H9 (cell line): ENCODE data around the gene STON2. TPM values are rescaled to one million over a fixed set of nuclear protein-coding genes. Genes with fewer than 3 reads are reported as not detected.

Experiments
- DNase-seq: peaks from one replicate; pipeline ENCODE4 v3.0.0-alpha.2; 2017
- H2AFZ ChIP-seq: one replicate; pipeline ENCODE4 v1.6.1; 2013; ENCODE audit warnings: mild to moderate bottlenecking, low read length, control low read depth, moderate library complexity
- H2AK5ac ChIP-seq: 2 replicates; pipeline ENCODE4 v1.6.1; 2013; ENCODE audit warnings: low read length, control low read depth, mixed read lengths; ENCODE audit not compliant: insufficient read length
- H2BK120ac ChIP-seq: one replicate; pipeline ENCODE4 v1.6.1; 2013; ENCODE audit warnings: low read depth, mild to moderate bottlenecking, low read length, control low read depth, inconsistent platforms; ENCODE audit not compliant: poor library complexity, severe bottlenecking
- H2BK12ac ChIP-seq: 2 replicates; pipeline ENCODE4 v1.6.1; 2013; ENCODE audit warnings: low read length, control low read depth, mixed read lengths, low read depth; ENCODE audit not compliant: insufficient read length
- H2BK15ac ChIP-seq: 2 replicates; pipeline ENCODE4 v1.6.1; 2013; ENCODE audit warnings: low read depth, low read length, control low read depth
- H2BK20ac ChIP-seq: one replicate; pipeline ENCODE4 v1.6.1; 2013; ENCODE audit warnings: low read depth, mild to moderate bottlenecking, low read length, control low read depth, inconsistent platforms; ENCODE audit not compliant: poor library complexity, severe bottlenecking
- H2BK5ac ChIP-seq: 2 replicates; pipeline ENCODE4 v1.6.1; 2013; ENCODE audit warnings: low read length, control low read depth, mixed read lengths; ENCODE audit not compliant: insufficient read length
- H3K14ac ChIP-seq: 2 replicates; pipeline ENCODE4 v1.6.1; 2013; ENCODE audit warnings: low read length, control low read depth; ENCODE audit not compliant: insufficient read depth
- H3K18ac ChIP-seq: 2 replicates; pipeline ENCODE4 v1.6.1; 2013; ENCODE audit warnings: low read depth, mild to moderate bottlenecking, mixed read lengths, low read length, control low read depth; ENCODE audit not compliant: insufficient read length
- H3K23ac ChIP-seq: 2 replicates; pipeline ENCODE4 v1.6.1; 2013; ENCODE audit warnings: low read length, control low read depth, mixed read lengths, low read depth; ENCODE audit not compliant: insufficient read length
- H3K23me2 ChIP-seq: 2 replicates; pipeline ENCODE4 v1.6.1; 2013; ENCODE audit warnings: low read depth, mild to moderate bottlenecking, mixed read lengths, low read length, control low read depth; ENCODE audit not compliant: insufficient read length, poor library complexity, severe bottlenecking
- H3K27ac ChIP-seq: 2 replicates; pipeline ENCODE4 v1.5.1; 2013; ENCODE audit warnings: low read length, control low read depth, mixed read lengths, low read depth; ENCODE audit not compliant: insufficient read length
- H3K27me3 ChIP-seq: 2 replicates; pipeline ENCODE4 v1.6.1; 2013; ENCODE audit warnings: low read length, control low read depth, inconsistent platforms; ENCODE audit not compliant: insufficient read depth
- H3K4ac ChIP-seq: 2 replicates; pipeline ENCODE4 v1.6.1; 2013; ENCODE audit warnings: low read depth, mild to moderate bottlenecking, control low read depth, inconsistent platforms, low read length, moderate library complexity
- H3K4me1 ChIP-seq: 2 replicates; pipeline ENCODE4 v1.6.1; 2013; ENCODE audit warnings: low read length, control low read depth, inconsistent platforms; ENCODE audit not compliant: insufficient read depth
- H3K4me2 ChIP-seq: 2 replicates; pipeline ENCODE4 v1.6.1; 2013; ENCODE audit warnings: low read length, control low read depth, mixed read lengths; ENCODE audit not compliant: insufficient read length, insufficient read depth
- H3K56ac ChIP-seq: 2 replicates; pipeline ENCODE4 v1.6.1; 2013; ENCODE audit warnings: low read depth, mild to moderate bottlenecking, mixed read lengths, low read length, control low read depth; ENCODE audit not compliant: insufficient read length
- H3K79me1 ChIP-seq: 2 replicates; pipeline ENCODE4 v1.6.1; 2013; ENCODE audit warnings: low read depth, mild to moderate bottlenecking, moderate library complexity, low read length, control low read depth, inconsistent platforms; ENCODE audit not compliant: insufficient read depth, poor library complexity, severe bottlenecking
- H3K79me2 ChIP-seq: 2 replicates; pipeline ENCODE4 v1.6.1; 2013; ENCODE audit warnings: low read length, control low read depth, inconsistent platforms; ENCODE audit not compliant: insufficient read depth
- H3K9ac ChIP-seq: 2 replicates; pipeline ENCODE4 v1.6.1; 2013; ENCODE audit warnings: low read length, control low read depth, mixed read lengths; ENCODE audit not compliant: insufficient read length; ENCODE audit errors: extremely low read depth
- H3K9me3 ChIP-seq: one replicate; pipeline ENCODE4 v1.6.1; 2013; ENCODE audit warnings: low read depth, low read length, inconsistent platforms; ENCODE audit not compliant: control insufficient read depth
- H3T11ph ChIP-seq: one replicate; pipeline ENCODE4 v1.6.1; 2013; ENCODE audit warnings: mild to moderate bottlenecking, low read length, control low read depth, inconsistent platforms
- H4K20me1 ChIP-seq: one replicate; pipeline ENCODE4 v1.6.1; 2013; ENCODE audit not compliant: control insufficient read depth, insufficient read length, insufficient read depth
- H4K5ac ChIP-seq: 2 replicates; pipeline ENCODE4 v1.6.1; 2013; ENCODE audit warnings: low read depth, mild to moderate bottlenecking, mixed read lengths, low read length, control low read depth; ENCODE audit not compliant: insufficient read length
- H4K8ac ChIP-seq: replicated peaks from 2 replicates; pipeline ENCODE4 v1.6.1; 2013; ENCODE audit warnings: low read length, control low read depth, mixed read lengths, low read depth; ENCODE audit not compliant: insufficient read length
- H4K91ac ChIP-seq: 2 replicates; pipeline ENCODE4 v1.6.1; 2013; ENCODE audit warnings: low read depth, mild to moderate bottlenecking, moderate library complexity, mixed read lengths, low read length, control low read depth; ENCODE audit not compliant: insufficient read length
- H3K27ac Mint-ChIP-seq, 3 experiments: 2 replicates in 2 of 3; 3 replicates in 1 of 3; pipeline ENCODE4 v1.8.0; 2020 to 2021; ENCODE audit warnings: mixed read lengths in 3 of 3, mild to moderate bottlenecking in 1 of 3, moderate library complexity in 1 of 3
- H3K27me3 Mint-ChIP-seq: 2 replicates; pipeline ENCODE4 v1.8.0; 2021; ENCODE audit warnings: low read depth, mild to moderate bottlenecking, moderate library complexity, mixed read lengths
- H3K36me3 Mint-ChIP-seq, 3 experiments: 2 replicates in 2 of 3; 3 replicates in 1 of 3; pipeline ENCODE4 v1.8.0; 2020 to 2021; ENCODE audit warnings: low read depth in 3 of 3, mixed read lengths in 3 of 3; ENCODE audit not compliant: insufficient read depth in 1 of 3
- H3K4me1 Mint-ChIP-seq, 2 experiments: 2 replicates each; pipeline ENCODE4 v1.8.0; 2020; ENCODE audit warnings: mixed read lengths in 2 of 2
- H3K4me3 Mint-ChIP-seq, 2 experiments: 2 replicates in 1 of 2; 3 replicates in 1 of 2; pipeline ENCODE4 v1.8.0; 2020 to 2021; ENCODE audit warnings: mild to moderate bottlenecking in 2 of 2, mixed read lengths in 2 of 2, moderate library complexity in 1 of 2
- H3K9me3 Mint-ChIP-seq, 2 experiments: 2 replicates in 1 of 2; 3 replicates in 1 of 2; pipeline ENCODE4 v1.8.0; 2020; ENCODE audit warnings: mild to moderate bottlenecking in 2 of 2, mixed read lengths in 2 of 2, moderate library complexity in 1 of 2
- CTCF ChIP-seq: fragments of 200-600 bp; sonication (generic); conservative IDR thresholded peaks from 3 replicates; pipeline ENCODE4 v1.8.0; 2021; ENCODE audit warnings: antibody characterized with exemption, mild to moderate bottlenecking
- WGBS: extraction: QIAGEN DNeasy Blood & Tissue Kit; methylation state at CpG from one replicate; pipeline ENCODE4 v1.1.7; 2013; ENCODE audit warnings: missing lambda C conversion rate, low lambda C conversion rate, mixed read lengths; ENCODE audit not compliant: insufficient read length; ENCODE audit errors: extremely low coverage; 5-methylcytosine and 5-hydroxymethylcytosine counted together
- total RNA-seq: library from RNA; stranded (reverse); gene quantifications from 2 replicates; pipeline ENCODE4 v1.2.1, GENCODE V29; 2021

STON2 gene
- total RNA-seq, 1 experiment from 2014 or later = 62.9 TPM

DNA sequence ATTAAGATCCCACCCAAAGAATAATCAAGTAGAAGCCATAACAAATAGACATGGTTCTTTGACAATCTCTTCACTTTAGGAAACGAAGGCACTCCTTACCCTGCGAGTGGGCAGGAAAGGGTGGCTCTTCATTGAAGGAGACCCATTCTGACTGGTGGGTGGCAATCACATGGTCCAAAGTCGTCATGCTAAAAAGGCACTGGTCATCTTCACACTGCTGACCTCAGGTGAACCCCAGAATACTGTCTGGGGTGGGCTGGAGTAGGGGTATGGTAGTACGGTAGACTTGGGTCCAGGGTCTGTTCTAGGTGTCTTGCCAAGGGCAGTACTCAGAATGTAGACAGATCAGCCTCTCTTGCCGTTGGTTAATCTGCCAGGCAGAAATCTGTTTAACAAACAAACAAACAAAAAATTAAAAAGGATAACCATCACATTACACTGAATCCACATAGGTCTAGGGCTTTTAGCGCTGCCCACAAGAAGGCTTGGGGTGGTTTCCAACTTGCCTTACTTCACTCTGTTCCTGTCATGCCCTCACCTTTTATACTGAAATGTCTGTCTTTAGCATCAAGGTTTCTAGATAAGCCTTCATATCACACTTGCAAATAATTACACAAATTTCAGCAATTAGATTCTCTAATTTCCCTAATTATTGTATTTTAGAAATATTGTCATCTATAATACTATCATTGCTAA is 1.8 kb downstream of the STON2 start:
- no peak overlapping the region for H2BK5ac ChIP-seq
- no peak overlapping the region for H4K8ac ChIP-seq
- Mint-ChIP-seq H3K9me3 (no peaks in the 10 kb centered on the region), H3K4me1 (peaks cover 8 to 16% of the 10 kb centered on the region in 2 experiments), H3K27ac (peak overlapping the region in 1 of 3 experiments; percentile 54; a peak in 2 of 7 replicates), H3K4me3 (no peak overlapping the region), H3K27me3 (no peaks in the 10 kb centered on the region), H3K36me3 (peaks cover 36 to 41% (median 39%) of the 10 kb centered on the region in 3 experiments; a peak in 6 of 7 replicates)
- TF ChIP-seq CTCF = no peak
- H3K4me1 ChIP-seq = no peaks in the 10 kb centered on the region
- no peak overlapping the region for H4K5ac ChIP-seq
- H3K9me3 ChIP-seq = no peaks in the 10 kb centered on the region
- H3K27ac ChIP-seq = no peak overlapping the region
- H2BK12ac ChIP-seq = no peak overlapping the region
- no peak overlapping the region for H2BK20ac ChIP-seq
- H3K23me2 ChIP-seq = no peaks in the 10 kb centered on the region
- H2AK5ac ChIP-seq = no peak overlapping the region
- H3K23ac ChIP-seq = no peak overlapping the region
- H3K79me2 ChIP-seq = no peaks in the 10 kb centered on the region
- no peak overlapping the region for H3K56ac ChIP-seq
- H3K4me2 ChIP-seq = no peak overlapping the region
- no peak for DNase-seq
- H3T11ph ChIP-seq = no peak overlapping the region
- H2BK120ac ChIP-seq = no peak overlapping the region
- H3K18ac ChIP-seq = no peak overlapping the region
- no peak overlapping the region for H3K9ac ChIP-seq
- no peak overlapping the region for H4K91ac ChIP-seq
- no peak overlapping the region for H3K4ac ChIP-seq
- H3K79me1 ChIP-seq = no peaks in the 10 kb centered on the region
- WGBS = no CpG with 5 or more reads among the region's 6 CpGs
- H4K20me1 ChIP-seq = no peaks in the 10 kb centered on the region
- H3K27me3 ChIP-seq = no peaks in the 10 kb centered on the region
- H2AFZ ChIP-seq = no peak overlapping the region
- no peak overlapping the region for H2BK15ac ChIP-seq
- H3K14ac ChIP-seq = no peak overlapping the region
